HepG2 (cell line): ENCODE results near the gene USP36. TPM values are rescaled to one million over a fixed set of nuclear protein-coding genes. Genes with fewer than 3 reads are reported as not detected.

Experiments used
- BCL6 ChIP-seq: IDR thresholded peaks from 2 replicates; pipeline ENCODE4 v1.6.1; 2016; ENCODE audit warnings: missing genetic modification reagents, missing compliant biosample characterization
- CENPT ChIP-seq: sonication (generic); formaldehyde crosslinking; IDR thresholded peaks from 2 replicates; pipeline ENCODE4 v1.8.0; 2022; ENCODE audit warnings: low read depth, mild to moderate bottlenecking, moderate library complexity, missing genetic modification reagents
- CTCF ChIP-seq: sonication (generic); formaldehyde crosslinking; IDR thresholded peaks from 2 replicates; pipeline ENCODE4 v1.5.0; 2020; ENCODE audit warnings: mild to moderate bottlenecking, missing genetic modification reagents, moderate library complexity
- ERF ChIP-seq: IDR thresholded peaks from 2 replicates; pipeline ENCODE4 v1.6.1; 2018; ENCODE audit warnings: missing biosample characterization, missing genetic modification reagents
- ETV6 ChIP-seq: sonication (generic); formaldehyde crosslinking; conservative IDR thresholded peaks from 2 replicates; pipeline ENCODE4 v1.4.0; 2020; ENCODE audit warnings: missing genetic modification reagents
- HOXA9 ChIP-seq: sonication (generic); formaldehyde crosslinking; IDR thresholded peaks from 2 replicates; pipeline ENCODE4 v1.8.1; 2022; ENCODE audit warnings: missing genetic modification reagents, mild to moderate bottlenecking, moderate library complexity, borderline replicate concordance
- JUN ChIP-seq: sonication (generic); formaldehyde crosslinking; IDR thresholded peaks from 2 replicates; pipeline ENCODE4 v1.4.0; 2020; ENCODE audit warnings: mild to moderate bottlenecking, missing genetic modification reagents
- KDM4B ChIP-seq: sonication (generic); formaldehyde crosslinking; IDR thresholded peaks from 2 replicates; pipeline ENCODE4 v1.4.0; 2020; ENCODE audit warnings: missing genetic modification reagents
- MAF1 ChIP-seq: sonication (generic); formaldehyde crosslinking; IDR thresholded peaks from 2 replicates; pipeline ENCODE4 v1.5.0; 2020; ENCODE audit warnings: missing genetic modification reagents, borderline replicate concordance
- MAX ChIP-seq: IDR thresholded peaks from 2 replicates; pipeline ENCODE4 v1.6.1; 2012; ENCODE audit warnings: inconsistent platforms
- MTA3 ChIP-seq: sonication (generic); formaldehyde crosslinking; IDR thresholded peaks from 2 replicates; pipeline ENCODE4 v1.4.0; 2020; ENCODE audit warnings: missing genetic modification reagents
- NFKBIZ ChIP-seq: IDR thresholded peaks from 2 replicates; pipeline ENCODE4 v1.6.1; 2018; ENCODE audit warnings: missing genetic modification reagents, missing compliant biosample characterization
- PAXIP1 ChIP-seq: sonication (generic); formaldehyde crosslinking; conservative IDR thresholded peaks from 2 replicates; pipeline ENCODE4 v1.4.0; 2020; ENCODE audit warnings: mild to moderate bottlenecking, missing genetic modification reagents, moderate library complexity
- RFXAP ChIP-seq: sonication (generic); formaldehyde crosslinking; IDR thresholded peaks from 2 replicates; pipeline ENCODE4 v1.4.0; 2020; ENCODE audit warnings: missing genetic modification reagents, borderline replicate concordance
- RXRB ChIP-seq: IDR thresholded peaks from 2 replicates; pipeline ENCODE4 v1.6.1; 2016; ENCODE audit warnings: borderline replicate concordance, missing genetic modification reagents, missing compliant biosample characterization
- ZNF10 ChIP-seq: sonication (generic); formaldehyde crosslinking; IDR thresholded peaks from 2 replicates; pipeline ENCODE4 v1.4.0; 2020; ENCODE audit warnings: mild to moderate bottlenecking, low read depth, missing genetic modification reagents, borderline replicate concordance
- ZNF33B ChIP-seq: sonication (generic); formaldehyde crosslinking; IDR thresholded peaks from 2 replicates; pipeline ENCODE4 v1.5.1; 2020; ENCODE audit warnings: mild to moderate bottlenecking, missing genetic modification reagents
- ZNF34 ChIP-seq: sonication (generic); formaldehyde crosslinking; IDR thresholded peaks from 2 replicates; pipeline ENCODE4 v1.4.0; 2020; ENCODE audit warnings: mild to moderate bottlenecking, missing genetic modification reagents, borderline replicate concordance
- ZNF350 ChIP-seq: sonication (generic); formaldehyde crosslinking; IDR thresholded peaks from 2 replicates; pipeline ENCODE4 v1.4.0; 2020; ENCODE audit warnings: mild to moderate bottlenecking, low read depth, missing genetic modification reagents, borderline replicate concordance
- ZNF510 ChIP-seq: sonication (generic); formaldehyde crosslinking; IDR thresholded peaks from 2 replicates; pipeline ENCODE4 v1.4.0; 2020; ENCODE audit warnings: low read depth, mild to moderate bottlenecking, missing genetic modification reagents
- ZNF558 ChIP-seq: sonication (generic); formaldehyde crosslinking; IDR thresholded peaks from 2 replicates; pipeline ENCODE4 v1.9.0; 2022; ENCODE audit warnings: mild to moderate bottlenecking, missing genetic modification reagents, borderline replicate concordance
- polyA plus RNA-seq, 8 experiments: library from polyadenylated mRNA; depleted of rRNA in 3 of 8; stranded (reverse) in 7 of 8; unstranded in 1 of 8; fragments of >200 nt; fragmentation: Illumina TruSeq in 4 of 8; extraction: Trizol in 4 of 8; gene quantifications; 2 replicates each; pipeline versions ENCODE4 v1.2.1 to v1.2.3, GENCODE V29; 2011 to 2016; ENCODE audit warnings: low read depth in 4 of 8, missing spikeins in 1 of 8, mixed read lengths in 1 of 8; ENCODE audit not compliant: insufficient read depth in 1 of 8
- total RNA-seq, 5 experiments: library from RNA; depleted of rRNA; stranded (reverse); fragments of >200 nt; fragmentation: Illumina TruSeq; extraction: Trizol; gene quantifications; 2 replicates each; pipeline ENCODE4 v1.2.3, GENCODE V29; 2016; ENCODE audit warnings: low read depth in 1 of 5
- TF ChIP-seq, protein P1 (sequence below): sonication (generic); formaldehyde crosslinking; IDR thresholded peaks from 2 replicates; pipeline ENCODE4 v1.4.0; 2020; ENCODE audit warnings: missing genetic modification reagents
- TF ChIP-seq, protein P2 (sequence below): sonication (generic); formaldehyde crosslinking; conservative IDR thresholded peaks from 2 replicates; pipeline ENCODE4 v1.4.0; 2020; ENCODE audit warnings: missing genetic modification reagents

The USP36 gene
- total and polyA plus RNA-seq, 2 of the 13 experiments (the other 11 are each of a cell fraction or from before 2014, with no cell fraction given): 29.6 to 45.9 TPM

GRCh38 chr17:78883089-78883532 lies 42.5 kb upstream of the USP36 start (continued):
- TF ChIP-seq HOXA9 (CRISPR knock-in tag) (no peak), ZNF510 (CRISPR knock-in tag) (no peak), ZNF558 (no peak), CENPT (CRISPR knock-in tag) (no peak), JUN (CRISPR knock-in tag) (0 out of 2 replicates have a peak, but pooled peaks have one; percentile 11), RFXAP (no peak), ZNF33B (CRISPR knock-in tag) (no peak), ZNF10 (CRISPR knock-in tag) (no peak), KDM4B (CRISPR knock-in tag) (no peak), ZNF350 (peak; percentile 56; the same call in 1 of the 2 replicates), MAX (peak; percentile 24; the same call in 1 of the 2 replicates), PAXIP1 (CRISPR knock-in tag) (peak; percentile 70), MTA3 (CRISPR knock-in tag) (no peak), CTCF (CRISPR knock-in tag) (peak; percentile 12; the same call in 1 of the 2 replicates), BCL6 (no peak), ZNF34 (no peak), ERF (CRISPR knock-in tag) (no peak), NFKBIZ (CRISPR knock-in tag) (0 out of 2 replicates have a peak, but pooled peaks have one; percentile 65), RXRB (CRISPR knock-in tag) (peak; percentile 54), ETV6 (CRISPR knock-in tag) (0 out of 2 replicates have a peak, but pooled peaks have one; percentile 44), MAF1 (CRISPR knock-in tag) (no peak)
- TF ChIP-seq, protein P1, sequence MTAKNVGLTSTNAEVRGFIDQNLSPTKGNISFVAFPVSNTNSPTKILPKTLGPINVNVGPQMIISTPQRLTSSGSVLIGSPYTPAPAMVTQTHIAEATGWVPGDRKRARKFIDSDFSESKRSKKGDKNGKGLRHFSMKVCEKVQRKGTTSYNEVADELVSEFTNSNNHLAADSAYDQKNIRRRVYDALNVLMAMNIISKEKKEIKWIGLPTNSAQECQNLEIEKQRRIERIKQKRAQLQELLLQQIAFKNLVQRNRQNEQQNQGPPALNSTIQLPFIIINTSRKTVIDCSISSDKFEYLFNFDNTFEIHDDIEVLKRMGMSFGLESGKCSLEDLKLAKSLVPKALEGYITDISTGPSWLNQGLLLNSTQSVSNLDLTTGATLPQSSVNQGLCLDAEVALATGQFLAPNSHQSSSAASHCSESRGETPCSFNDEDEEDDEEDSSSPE (CRISPR knock-in tag): no peak
- TF ChIP-seq, protein P2, sequence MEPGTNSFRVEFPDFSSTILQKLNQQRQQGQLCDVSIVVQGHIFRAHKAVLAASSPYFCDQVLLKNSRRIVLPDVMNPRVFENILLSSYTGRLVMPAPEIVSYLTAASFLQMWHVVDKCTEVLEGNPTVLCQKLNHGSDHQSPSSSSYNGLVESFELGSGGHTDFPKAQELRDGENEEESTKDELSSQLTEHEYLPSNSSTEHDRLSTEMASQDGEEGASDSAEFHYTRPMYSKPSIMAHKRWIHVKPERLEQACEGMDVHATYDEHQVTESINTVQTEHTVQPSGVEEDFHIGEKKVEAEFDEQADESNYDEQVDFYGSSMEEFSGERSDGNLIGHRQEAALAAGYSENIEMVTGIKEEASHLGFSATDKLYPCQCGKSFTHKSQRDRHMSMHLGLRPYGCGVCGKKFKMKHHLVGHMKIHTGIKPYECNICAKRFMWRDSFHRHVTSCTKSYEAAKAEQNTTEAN (CRISPR knock-in tag): no peak
